Memory B cell (primary cell): ENCODE data around the gene SAFB.

Source experiments
- ATAC-seq: fragments of 150-1000 bp; cut with Tn5 transposase; 2 replicates; pipeline ENCODE4 v1.10.0; 2021; ENCODE audit warnings: low read depth, mild to moderate bottlenecking, moderate library complexity
- DNase-seq, 2 donors: peaks; one replicate each; pipeline ENCODE4 v3.0.0; 2022; ENCODE audit warnings: low spot score in 2 of 2
- H3K27ac Mint-ChIP-seq: one replicate; pipeline ENCODE4 v1.8.0; 2022; ENCODE audit warnings: mild to moderate bottlenecking, moderate library complexity, mixed read lengths
- H3K27me3 Mint-ChIP-seq: one replicate; pipeline ENCODE4 v1.8.0; 2022; ENCODE audit warnings: mixed read lengths
- H3K36me3 Mint-ChIP-seq: one replicate; pipeline ENCODE4 v1.8.0; 2022; ENCODE audit warnings: mild to moderate bottlenecking, mixed read lengths
- H3K4me1 Mint-ChIP-seq: one replicate; pipeline ENCODE4 v1.8.0; 2022; ENCODE audit warnings: mixed read lengths
- H3K4me3 Mint-ChIP-seq: one replicate; pipeline ENCODE4 v1.8.0; 2022; ENCODE audit warnings: mild to moderate bottlenecking, moderate library complexity, mixed read lengths
- H3K9me3 Mint-ChIP-seq: one replicate; pipeline ENCODE4 v1.8.0; 2022; ENCODE audit warnings: mixed read lengths

The SAFB gene

GRCh38 chr19:5673752-5674151 is 50.9 kb downstream of the SAFB start:
- Mint-ChIP-seq H3K27ac (no peak overlapping the region), H3K4me3 (no peak overlapping the region), H3K9me3 (peaks cover 5% of the 10 kb centered on the region), H3K4me1 (peaks cover 7% of the 10 kb centered on the region), H3K36me3 (peaks cover 7% of the 10 kb centered on the region), H3K27me3 (no peaks in the 10 kb centered on the region)
- DNase-seq (no peak), ATAC-seq (no peak)

- peaks cover 5% of the 10 kb centered on the region for H3K36me3 Mint-ChIP-seq
- H3K27ac Mint-ChIP-seq, result peak overlapping the region; percentile 41
- peaks cover 15% of the 10 kb centered on the region for H3K4me1 Mint-ChIP-seq
Measured at GRCh38 chr19:5674714-5675113, 51.8 kb downstream of the SAFB start.

GRCh38 chr19:5676105-5676771 is 53.4 kb downstream of the SAFB start:
- H3K36me3 Mint-ChIP-seq, result peaks cover 5% of the 10 kb centered on the region

More at GRCh38 chr19:5674714-5675113, 51.8 kb downstream of the SAFB start:
- no peak for DNase-seq
- Mint-ChIP-seq H3K9me3 (peaks cover 5% of the 10 kb centered on the region), H3K4me3 (no peak overlapping the region), H3K27me3 (no peaks in the 10 kb centered on the region)
- ATAC-seq, result no peak

GRCh38 chr19:5676772-5677105 is 53.9 kb downstream of the SAFB start:
- peaks cover 5% of the 10 kb centered on the region for H3K36me3 Mint-ChIP-seq
- H3K27ac Mint-ChIP-seq, result no peak overlapping the region
- H3K9me3 Mint-ChIP-seq, result peaks cover 8% of the 10 kb centered on the region
- H3K4me3 Mint-ChIP-seq, result no peak overlapping the region
- ATAC-seq (no peak), DNase-seq (no peak)
- no peaks in the 10 kb centered on the region for H3K27me3 Mint-ChIP-seq
- peaks cover 24% of the 10 kb centered on the region for H3K4me1 Mint-ChIP-seq

More at GRCh38 chr19:5676105-5676771, 53.4 kb downstream of the SAFB start:
- Mint-ChIP-seq H3K27me3 (no peaks in the 10 kb centered on the region), H3K27ac (peak overlapping the region; percentile 43), H3K9me3 (peaks cover 5% of the 10 kb centered on the region), H3K4me1 (peaks cover 19% of the 10 kb centered on the region), H3K4me3 (no peak overlapping the region)
- ATAC-seq (no peak), DNase-seq (no peak)

- H3K9me3 Mint-ChIP-seq, result peaks cover 8% of the 10 kb centered on the region
- H3K27me3 Mint-ChIP-seq, result no peaks in the 10 kb centered on the region
- H3K4me3 Mint-ChIP-seq, result no peak overlapping the region
- no peak for DNase-seq
- peaks cover 5% of the 10 kb centered on the region for H3K36me3 Mint-ChIP-seq
- no peak for ATAC-seq
- H3K4me1 Mint-ChIP-seq, result peaks cover 28% of the 10 kb centered on the region
- H3K27ac Mint-ChIP-seq, result no peak overlapping the region
Measured at GRCh38 chr19:5677136-5677535, 54.3 kb downstream of the SAFB start.

GRCh38 chr19:5677580-5677979 is 54.7 kb downstream of the SAFB start:
- ATAC-seq, result no peak
- H3K9me3 Mint-ChIP-seq, result peaks cover 8% of the 10 kb centered on the region
- no peak overlapping the region for H3K27ac Mint-ChIP-seq
- H3K4me1 Mint-ChIP-seq, result peaks cover 30% of the 10 kb centered on the region
- H3K4me3 Mint-ChIP-seq, result no peak overlapping the region
- H3K36me3 Mint-ChIP-seq, result peaks cover 5% of the 10 kb centered on the region
- no peak for DNase-seq
- H3K27me3 Mint-ChIP-seq, result no peaks in the 10 kb centered on the region

GRCh38 chr19:5678071-5678718 is 55.3 kb downstream of the SAFB start:
- no peak for ATAC-seq
- Mint-ChIP-seq H3K4me3 (no peak overlapping the region), H3K27ac (no peak overlapping the region), H3K4me1 (peaks cover 30% of the 10 kb centered on the region), H3K27me3 (no peaks in the 10 kb centered on the region), H3K36me3 (peaks cover 5% of the 10 kb centered on the region), H3K9me3 (peaks cover 8% of the 10 kb centered on the region)
- no peak for DNase-seq

GRCh38 chr19:5679289-5680083 is 56.6 kb downstream of the SAFB start:
- Mint-ChIP-seq H3K4me1 (peaks cover 26% of the 10 kb centered on the region), H3K9me3 (peaks cover 3% of the 10 kb centered on the region), H3K27ac (peak overlapping the region; percentile 96), H3K27me3 (no peaks in the 10 kb centered on the region), H3K4me3 (peak overlapping the region; percentile 79), H3K36me3 (no peaks in the 10 kb centered on the region)
- DNase-seq (no peak), ATAC-seq (no peak)

- H3K4me3 Mint-ChIP-seq, result peak overlapping the region; percentile 79
- H3K9me3 Mint-ChIP-seq, result peaks cover 3% of the 10 kb centered on the region
- DNase-seq (no peak), ATAC-seq (no peak)
- H3K27ac Mint-ChIP-seq, result peak overlapping the region; percentile 96
- no peaks in the 10 kb centered on the region for H3K36me3 Mint-ChIP-seq
- no peaks in the 10 kb centered on the region for H3K27me3 Mint-ChIP-seq
- peaks cover 26% of the 10 kb centered on the region for H3K4me1 Mint-ChIP-seq
Measured at GRCh38 chr19:5680084-5680436, 57.2 kb downstream of the SAFB start.

- H3K4me3 Mint-ChIP-seq, result peak within 1 kb of the TSS; percentile 87
- DNase-seq, result peak; percentile 97 to 99
- H3K4me1 Mint-ChIP-seq, result peaks cover 26% of the 10 kb centered on the region
- peak within 1 kb of the TSS; percentile 96 for H3K27ac Mint-ChIP-seq
- no peaks in the 10 kb centered on the region for H3K36me3 Mint-ChIP-seq
- H3K27me3 Mint-ChIP-seq, result no peaks in the 10 kb centered on the region
- peaks cover 3% of the 10 kb centered on the region for H3K9me3 Mint-ChIP-seq
- peak; percentile 90 for ATAC-seq
Measured at GRCh38 chr19:5680437-5681368, 57.8 kb downstream of the SAFB start, which contains the start of the genes HSD11B1L and MICOS13. Gene HSD11B1L (plus strand): TSS chr19:5681027. CDS start chr19:5684833, 3,806 bp downstream. Gene MICOS13 (minus strand): TSS chr19:5680516. CDS start chr19:5680486, 30 bp downstream.

- Mint-ChIP-seq H3K36me3 (no peaks in the 10 kb centered on the region), H3K27me3 (no peaks in the 10 kb centered on the region), H3K9me3 (peaks cover 3% of the 10 kb centered on the region), H3K27ac (peak overlapping the region; percentile 93), H3K4me1 (peaks cover 26% of the 10 kb centered on the region), H3K4me3 (peak overlapping the region; percentile 87)
- ATAC-seq (no peak), DNase-seq (no peak)
Measured at GRCh38 chr19:5681391-5682106, 58.7 kb downstream of the SAFB start.

- Mint-ChIP-seq H3K36me3 (no peaks in the 10 kb centered on the region), H3K27ac (no peak overlapping the region), H3K4me3 (peak overlapping the region; percentile 87), H3K27me3 (no peaks in the 10 kb centered on the region), H3K4me1 (peaks cover 28% of the 10 kb centered on the region), H3K9me3 (peaks cover 3% of the 10 kb centered on the region)
- DNase-seq (no peak), ATAC-seq (no peak)
Measured at GRCh38 chr19:5682107-5682482, 59.2 kb downstream of the SAFB start.
